HepG2 (cell line): Measurements from ENCODE around the gene DQX1. TPM values are rescaled to one million over a fixed set of nuclear protein-coding genes. Genes with fewer than 3 reads are reported as not detected.

Source experiments
- ASH2L ChIP-seq: fragments of 300-600, 200-600 bp; sonication (generic); IDR thresholded peaks from 2 replicates; pipeline ENCODE4 v1.7.0; 2017; ENCODE audit warnings: low read depth, mild to moderate bottlenecking, moderate library complexity, mixed read lengths, low read length; ENCODE audit not compliant: insufficient read length
- ATF7 ChIP-seq, 2 experiments: fragments of 450-650 bp in 1 of 2; sonication (generic) in 1 of 2; formaldehyde crosslinking in 1 of 2; IDR thresholded peaks; 2 replicates each; pipeline versions ENCODE4 v1.4.0 to v1.6.1; 2016 to 2020; ENCODE audit warnings: antibody characterized with exemption in 1 of 2, mild to moderate bottlenecking in 1 of 2, missing genetic modification reagents in 1 of 2
- CSRNP1 ChIP-seq: sonication (generic); formaldehyde crosslinking; IDR thresholded peaks from 2 replicates; pipeline ENCODE4 v1.8.1; 2023; ENCODE audit warnings: mild to moderate bottlenecking, missing genetic modification reagents
- DDIT3 ChIP-seq: sonication (generic); formaldehyde crosslinking; IDR thresholded peaks from 2 replicates; pipeline ENCODE4 v1.4.0; 2020; ENCODE audit warnings: mild to moderate bottlenecking, missing genetic modification reagents
- HIC2 ChIP-seq: sonication (generic); formaldehyde crosslinking; IDR thresholded peaks from 2 replicates; pipeline ENCODE4 v1.9.0; 2022; ENCODE audit warnings: low read depth, missing genetic modification reagents
- HNF1B ChIP-seq: sonication (generic); formaldehyde crosslinking; IDR thresholded peaks from 2 replicates; pipeline ENCODE4 v1.5.1; 2020; ENCODE audit warnings: mild to moderate bottlenecking, moderate library complexity, missing genetic modification reagents
- MXD1 ChIP-seq: sonication (generic); formaldehyde crosslinking; IDR thresholded peaks from 2 replicates; pipeline ENCODE4 v1.4.0; 2020; ENCODE audit warnings: mild to moderate bottlenecking, missing genetic modification reagents
- RBFOX2 ChIP-seq: fragments of 200-400 bp; formaldehyde crosslinking; IDR thresholded peaks from 2 replicates; pipeline ENCODE4 v1.6.1; 2017; ENCODE audit warnings: low read depth, mild to moderate bottlenecking, low read length
- SAP130 ChIP-seq: IDR thresholded peaks from 2 replicates; pipeline ENCODE4 v1.6.1; 2016; ENCODE audit warnings: low read depth
- ZFX ChIP-seq: sonication (generic); formaldehyde crosslinking; IDR thresholded peaks from 2 replicates; pipeline ENCODE4 v1.4.0; 2020; ENCODE audit warnings: mild to moderate bottlenecking, low read depth, missing genetic modification reagents, moderate library complexity
- ZMYM4 ChIP-seq: sonication (generic); formaldehyde crosslinking; IDR thresholded peaks from 2 replicates; pipeline ENCODE4 v1.8.1; 2023; ENCODE audit warnings: mild to moderate bottlenecking, missing genetic modification reagents
- ZNF333 ChIP-seq: sonication (generic); formaldehyde crosslinking; IDR thresholded peaks from 2 replicates; pipeline ENCODE4 v1.4.0; 2020; ENCODE audit warnings: mild to moderate bottlenecking, missing genetic modification reagents, borderline replicate concordance
- ZNF354B ChIP-seq: sonication (generic); formaldehyde crosslinking; IDR thresholded peaks from 2 replicates; pipeline ENCODE4 v1.8.0; 2022; ENCODE audit warnings: mild to moderate bottlenecking, missing genetic modification reagents
- ZNF382 ChIP-seq: sonication (generic); formaldehyde crosslinking; IDR thresholded peaks from 2 replicates; pipeline ENCODE4 v1.5.0; 2020; ENCODE audit warnings: missing genetic modification reagents, mild to moderate bottlenecking, borderline replicate concordance
- ZNF607 ChIP-seq: sonication (generic); formaldehyde crosslinking; IDR thresholded peaks from 2 replicates; pipeline ENCODE4 v1.5.1; 2020; ENCODE audit warnings: missing genetic modification reagents, mild to moderate bottlenecking, borderline replicate concordance
- ZNF639 ChIP-seq: conservative IDR thresholded peaks from 2 replicates; pipeline ENCODE4 v1.6.1; 2018; ENCODE audit warnings: missing genetic modification reagents
- ZNF746 ChIP-seq: sonication (generic); formaldehyde crosslinking; IDR thresholded peaks from 2 replicates; pipeline ENCODE4 v1.8.0; 2022; ENCODE audit warnings: mild to moderate bottlenecking, missing genetic modification reagents
- ZSCAN22 ChIP-seq: sonication (generic); formaldehyde crosslinking; IDR thresholded peaks from 2 replicates; pipeline ENCODE4 v1.4.0; 2020; ENCODE audit warnings: mild to moderate bottlenecking, missing genetic modification reagents
- polyA plus RNA-seq, 8 experiments: library from polyadenylated mRNA; depleted of rRNA in 3 of 8; stranded (reverse) in 7 of 8; unstranded in 1 of 8; fragments of >200 nt; fragmentation: Illumina TruSeq in 4 of 8; extraction: Trizol in 4 of 8; gene quantifications; 2 replicates each; pipeline versions ENCODE4 v1.2.1 to v1.2.3, GENCODE V29; 2011 to 2016; ENCODE audit warnings: low read depth in 4 of 8, missing spikeins in 1 of 8, mixed read lengths in 1 of 8; ENCODE audit not compliant: insufficient read depth in 1 of 8
- total RNA-seq, 5 experiments: library from RNA; depleted of rRNA; stranded (reverse); fragments of >200 nt; fragmentation: Illumina TruSeq; extraction: Trizol; gene quantifications; 2 replicates each; pipeline ENCODE4 v1.2.3, GENCODE V29; 2016; ENCODE audit warnings: low read depth in 1 of 5

Gene DQX1
- total and polyA plus RNA-seq, 2 of the 13 experiments (the other 11 are each of a cell fraction or from before 2014, with no cell fraction given): 27.6 to 89.8 TPM

- peak; percentile 17; the same call in 1 of the 2 replicates for TF ChIP-seq HIC2 (CRISPR knock-in tag)
- peak; percentile 50 for TF ChIP-seq SAP130 (CRISPR knock-in tag)
- peak; percentile 69; the same call in 1 of the 2 replicates for TF ChIP-seq CSRNP1
- TF ChIP-seq ZNF382 (CRISPR knock-in tag): no peak; the same call in 1 of the 2 replicates
- 0 out of 2 replicates have a peak, but pooled peaks have one; percentile 57 for TF ChIP-seq ZNF333 (CRISPR knock-in tag)
- peak; percentile 97 for TF ChIP-seq ATF7 (IDR thresholded peaks at IDR 0.05)
- TF ChIP-seq ATF7 (CRISPR knock-in tag; IDR thresholded peaks at IDR 0.05): peak; percentile 93
- TF ChIP-seq ZNF607 (CRISPR knock-in tag): 0 out of 2 replicates have a peak, but pooled peaks have one; percentile 35
- no peak for TF ChIP-seq ZSCAN22 (CRISPR knock-in tag)
- TF ChIP-seq ASH2L: peak; percentile 54
- peak; percentile 85; the same call in 1 of the 2 replicates for TF ChIP-seq ZNF354B (CRISPR knock-in tag)
- TF ChIP-seq ZFX (CRISPR knock-in tag): peak; percentile 60; the same call in 1 of the 2 replicates
- no peak for TF ChIP-seq ZMYM4
- TF ChIP-seq DDIT3 (CRISPR knock-in tag): no peak
- peak; percentile 49; the same call in 1 of the 2 replicates for TF ChIP-seq HNF1B (CRISPR knock-in tag)
- TF ChIP-seq ZNF639 (CRISPR knock-in tag): peak; percentile 68; the same call in 1 of the 2 replicates
- TF ChIP-seq RBFOX2: 0 out of 2 replicates have a peak, but pooled peaks have one; percentile 36
- 0 out of 2 replicates have a peak, but pooled peaks have one; percentile 26 for TF ChIP-seq ZNF746 (CRISPR knock-in tag)
- peak; percentile 39; the same call in 1 of the 2 replicates for TF ChIP-seq MXD1
Measured at GRCh38 chr2:74553892-74554819, 28.1 kb upstream of the DQX1 start, which contains the start of the genes DOK1 and LOXL3 (continued).
